Hepatic stellate cell (primary cell): ENCODE results near the gene URAD.
"Not testable (repeated sequence)": the region's sequence is repeated elsewhere in the genome, so short reads cannot be mapped to it uniquely, and the experiment has no call there.

Source experiments
- DNase-seq: peaks from one replicate; pipeline ENCODE4 v3.0.0; 2011; ENCODE audit warnings: low spot score

The URAD gene, protein sequence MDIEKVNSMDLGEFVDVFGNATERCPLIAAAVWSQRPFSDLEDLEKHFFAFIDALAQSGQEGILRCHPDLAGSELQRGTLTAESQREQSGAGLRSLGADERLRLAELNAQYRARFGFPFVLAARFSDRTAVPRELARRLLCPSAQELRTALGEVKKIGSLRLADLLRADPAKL

DNA sequence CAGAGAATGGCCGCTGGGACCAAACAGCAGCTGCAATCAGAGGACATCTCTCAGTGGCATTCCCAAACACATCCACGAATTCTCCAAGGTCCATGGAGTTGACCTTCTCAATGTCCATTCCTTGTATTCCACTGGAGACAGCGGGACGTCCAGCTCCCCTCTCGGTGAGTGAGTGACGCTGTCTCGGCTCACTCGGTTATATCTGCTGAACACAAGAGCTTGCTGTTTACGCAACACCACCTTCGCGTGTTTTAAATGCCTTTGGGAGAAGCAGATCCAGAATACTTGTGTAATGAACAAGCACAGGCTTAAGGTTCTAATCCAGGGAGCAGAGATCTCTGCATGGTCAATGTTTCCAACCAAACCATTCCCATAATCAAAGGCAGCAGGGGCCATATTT, at the start of gene URAD:
Gene URAD, minus strand, starts transcription at position 174 of the 400 bp plus-strand sequence. Its CDS starts 56 bp downstream, at position 118.
- DNase-seq = no peak

DNA sequence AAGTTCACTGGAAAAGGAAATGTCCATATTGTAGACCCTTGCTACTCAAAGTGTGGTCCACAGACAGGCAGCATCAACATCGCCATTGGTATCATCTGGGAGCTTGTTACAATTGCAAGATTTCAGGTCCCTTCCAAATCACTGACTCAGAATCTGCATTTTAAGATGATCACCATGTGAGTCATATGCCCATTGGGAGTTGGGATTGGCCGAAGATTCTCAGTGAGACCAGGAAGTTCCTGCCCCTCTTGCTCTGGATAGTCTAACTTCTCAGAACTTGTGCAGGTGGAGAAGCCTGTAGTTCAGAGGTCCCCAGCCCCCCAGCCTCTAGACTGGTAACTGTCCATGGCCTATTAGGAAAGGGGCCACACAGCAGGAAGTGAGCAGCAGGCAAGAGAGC, 48.9 kb upstream of the URAD start:
- DNase-seq = peak; percentile 15

DNA sequence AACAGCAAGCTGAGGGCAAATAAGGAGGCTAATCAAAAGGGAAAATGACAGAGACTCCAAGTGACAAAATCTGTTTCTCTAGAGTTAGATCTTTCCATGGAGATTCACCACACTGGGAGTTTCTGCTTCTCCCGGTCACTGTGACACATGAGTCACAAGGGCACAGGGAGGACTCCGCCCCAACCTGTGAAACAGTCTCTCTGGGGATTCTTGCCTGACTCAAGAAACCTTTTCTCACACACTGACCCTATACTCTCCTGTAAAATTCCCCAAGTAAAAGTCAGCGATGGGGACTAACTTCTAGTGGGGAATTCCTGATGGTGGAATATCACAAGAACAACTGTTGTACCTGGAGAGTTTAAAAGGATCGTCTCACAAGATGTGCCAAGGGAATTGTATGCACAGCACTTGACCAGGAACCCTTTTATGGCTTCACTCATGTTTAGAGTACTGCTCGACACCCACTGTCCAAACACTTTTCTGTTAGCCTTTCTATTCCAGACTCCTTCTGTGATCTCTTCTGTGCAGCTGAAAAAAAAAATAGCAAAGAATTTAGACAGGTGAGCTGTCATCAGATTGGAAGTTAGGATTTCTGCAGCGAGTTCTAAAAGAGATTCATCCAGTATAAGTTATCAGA, 46.8 kb upstream of the URAD start:
- no peak for DNase-seq

DNA sequence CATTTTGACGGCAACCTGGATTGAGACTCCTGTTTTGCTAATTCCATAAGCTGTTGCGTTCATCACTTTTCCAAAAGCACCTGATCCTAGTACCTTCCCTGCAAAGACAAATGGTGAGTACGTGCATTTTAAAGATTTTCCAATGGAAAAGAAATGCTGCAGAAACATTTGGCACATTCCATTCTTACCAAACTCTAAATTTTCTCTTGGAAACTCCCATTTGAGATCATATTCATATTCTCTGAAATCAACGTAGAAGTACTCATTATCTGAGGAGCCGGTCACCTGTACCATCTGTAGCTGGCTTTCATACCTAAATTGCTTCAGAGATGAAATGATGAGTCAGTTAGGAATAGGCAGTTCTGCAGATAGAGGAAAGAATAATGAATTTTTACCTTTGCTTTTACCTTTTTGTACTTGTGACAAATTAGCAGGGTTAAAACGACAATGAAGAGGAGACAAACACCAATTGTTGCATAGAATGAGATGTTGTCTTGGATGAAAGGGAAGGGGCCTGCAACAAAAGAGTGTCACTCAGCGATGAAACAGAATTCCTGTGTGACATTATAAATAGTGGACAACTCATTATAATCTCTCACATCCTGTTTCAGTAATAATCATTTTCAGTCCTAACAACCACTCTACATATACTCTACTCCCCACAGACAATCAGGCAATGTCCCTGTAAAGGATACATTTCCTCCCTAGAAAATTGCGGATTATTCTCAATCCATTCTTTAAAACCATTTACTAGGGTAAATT, 45.6 kb upstream of the URAD start:
- DNase-seq = no peak

DNA sequence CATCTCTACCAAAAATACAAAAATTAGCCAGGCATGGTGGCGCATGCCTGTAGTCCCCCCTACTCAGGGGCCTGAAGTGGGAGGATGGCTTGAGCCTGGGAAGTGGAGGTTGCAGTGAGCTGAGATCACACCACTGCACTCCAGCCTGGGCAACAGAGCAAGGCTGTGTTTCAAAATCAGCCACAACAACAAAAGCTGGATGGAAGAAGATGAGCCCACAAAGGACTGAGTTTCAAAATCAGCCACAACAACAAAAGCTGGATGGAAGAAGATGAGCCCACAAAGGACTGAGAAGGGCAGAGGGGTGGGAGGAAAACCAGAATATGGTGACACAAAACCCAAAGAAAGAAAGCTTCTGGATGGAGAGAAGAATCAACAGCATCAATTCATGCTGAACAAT, 43.9 kb upstream of the URAD start:
- DNase-seq = not testable (repeated sequence)

DNA sequence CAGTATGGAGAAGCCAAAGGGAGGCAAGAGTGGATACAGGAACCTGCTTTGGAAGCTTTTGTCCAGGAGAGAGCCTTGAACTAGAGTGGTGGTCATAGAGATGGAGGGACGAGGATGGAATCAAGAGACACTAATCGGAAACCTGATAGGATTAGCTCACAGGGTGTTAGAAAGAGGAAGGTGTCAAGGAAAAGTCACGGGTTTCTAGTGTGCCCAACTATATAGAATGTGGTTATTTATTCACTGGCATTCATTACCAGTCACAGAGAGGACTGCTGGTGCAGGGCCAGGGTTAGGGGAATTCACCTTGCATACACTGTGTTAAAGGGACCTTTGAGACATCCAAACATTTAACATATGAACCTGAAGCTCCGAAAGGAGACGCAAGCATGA, 43.4 kb upstream of the URAD start:
- no peak for DNase-seq

DNA sequence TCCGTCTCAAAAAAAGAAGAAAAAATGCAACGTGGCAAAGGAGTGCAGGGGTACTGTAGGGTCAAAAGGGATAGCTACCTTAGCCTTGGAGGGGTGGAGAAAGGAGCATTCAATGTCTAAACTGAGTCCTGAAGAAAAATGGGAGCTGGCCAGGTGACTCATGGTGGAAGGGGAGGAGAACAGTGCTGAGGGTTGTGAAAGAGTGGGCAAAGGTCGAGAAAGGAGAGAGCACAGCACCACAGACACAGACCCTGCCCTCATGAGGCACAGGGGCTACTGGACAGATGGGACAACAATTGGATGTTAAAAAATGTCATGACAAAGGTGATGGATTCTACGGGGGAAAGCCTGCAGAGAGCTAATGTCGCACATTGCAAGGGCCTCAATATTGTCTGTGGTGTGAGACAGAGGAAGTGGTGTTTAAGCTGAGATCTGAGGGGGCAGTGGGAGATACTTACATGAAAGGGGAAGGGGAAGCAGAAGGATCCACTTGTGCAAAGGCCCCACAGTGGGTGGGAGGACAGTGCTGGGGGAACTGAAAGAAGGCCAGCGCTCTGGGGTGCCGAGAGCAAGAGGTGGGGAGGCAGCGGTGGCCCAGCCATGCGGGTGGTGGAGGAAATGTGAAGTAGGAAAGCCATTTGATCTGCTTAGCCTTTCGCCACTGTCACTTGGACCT, 42.9 kb upstream of the URAD start:
- DNase-seq = no peak

DNA sequence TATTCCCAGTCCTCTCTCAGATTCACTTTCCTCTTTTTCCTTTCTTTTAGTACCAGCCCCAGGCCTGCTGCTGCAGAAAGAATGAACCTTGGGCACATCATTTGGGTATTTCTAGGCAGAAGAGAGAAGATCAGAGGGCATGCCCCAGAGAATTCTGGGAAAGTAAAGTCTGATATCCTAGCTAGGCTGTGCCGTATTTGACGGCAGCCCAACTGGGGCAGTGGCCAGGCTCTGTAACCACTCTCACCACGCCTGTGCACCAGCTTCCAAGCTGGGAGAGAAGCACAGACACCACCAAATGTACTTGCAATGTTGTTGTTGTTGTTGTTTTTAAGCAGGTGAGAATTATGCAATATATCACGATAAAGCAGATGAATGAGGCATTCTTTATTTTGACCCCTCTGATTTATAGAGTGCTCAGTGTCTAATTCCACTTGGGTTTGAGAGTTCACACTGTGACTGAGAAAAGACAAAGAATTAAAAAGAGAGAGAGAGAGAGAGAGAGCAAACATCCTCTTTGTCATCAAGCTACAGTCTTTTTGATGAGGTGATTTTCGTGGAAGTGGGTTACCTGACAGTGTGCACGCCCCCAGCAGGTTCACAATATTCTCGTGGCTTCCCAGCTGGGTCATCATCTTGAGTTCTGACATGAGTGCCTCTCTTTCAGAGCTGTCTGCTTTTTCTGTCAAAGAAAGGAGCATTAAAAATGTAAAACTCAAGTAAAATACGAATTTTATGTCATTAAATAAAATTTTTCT, 39.3 kb upstream of the URAD start:
- DNase-seq = no peak

DNA sequence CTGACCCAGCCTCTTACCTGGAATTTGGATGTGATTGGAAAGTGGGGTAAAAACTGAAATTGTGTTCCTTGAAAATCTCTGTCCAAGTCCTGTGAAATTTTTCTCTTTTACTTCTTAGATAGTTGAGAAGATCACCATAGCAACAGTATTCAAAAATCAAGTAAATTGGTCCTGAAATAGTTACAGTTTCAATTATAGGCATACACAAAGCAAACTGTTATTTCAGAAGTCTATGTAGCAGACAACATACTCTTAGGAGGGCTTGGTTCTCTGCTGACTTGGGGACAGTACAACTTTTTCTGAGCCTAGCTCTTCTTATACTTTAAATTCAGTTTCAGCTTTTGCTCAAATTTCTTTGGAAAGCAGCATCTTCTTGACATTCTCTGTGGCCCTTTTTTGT, 38.6 kb upstream of the URAD start:
- no peak for DNase-seq

DNA sequence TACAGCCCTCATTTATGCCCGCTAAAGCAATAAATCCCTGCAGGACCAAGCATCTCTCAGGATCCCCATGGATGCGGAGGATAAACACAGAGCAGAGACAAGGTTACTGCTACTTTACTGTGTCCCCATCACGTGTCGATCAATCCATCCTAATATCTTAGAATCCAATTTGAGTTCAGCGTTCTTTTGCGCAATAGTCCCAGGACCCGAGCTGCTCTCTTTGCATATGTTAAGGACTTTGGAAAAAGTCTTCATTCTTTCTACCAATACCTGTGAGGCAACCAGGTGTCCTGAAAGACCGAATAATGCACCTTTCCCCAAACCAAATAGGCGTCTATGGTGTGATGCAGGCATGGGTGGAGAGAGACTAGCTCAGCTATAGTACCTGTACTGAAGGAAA, 38.0 kb upstream of the URAD start:
- DNase-seq = no peak

DNA sequence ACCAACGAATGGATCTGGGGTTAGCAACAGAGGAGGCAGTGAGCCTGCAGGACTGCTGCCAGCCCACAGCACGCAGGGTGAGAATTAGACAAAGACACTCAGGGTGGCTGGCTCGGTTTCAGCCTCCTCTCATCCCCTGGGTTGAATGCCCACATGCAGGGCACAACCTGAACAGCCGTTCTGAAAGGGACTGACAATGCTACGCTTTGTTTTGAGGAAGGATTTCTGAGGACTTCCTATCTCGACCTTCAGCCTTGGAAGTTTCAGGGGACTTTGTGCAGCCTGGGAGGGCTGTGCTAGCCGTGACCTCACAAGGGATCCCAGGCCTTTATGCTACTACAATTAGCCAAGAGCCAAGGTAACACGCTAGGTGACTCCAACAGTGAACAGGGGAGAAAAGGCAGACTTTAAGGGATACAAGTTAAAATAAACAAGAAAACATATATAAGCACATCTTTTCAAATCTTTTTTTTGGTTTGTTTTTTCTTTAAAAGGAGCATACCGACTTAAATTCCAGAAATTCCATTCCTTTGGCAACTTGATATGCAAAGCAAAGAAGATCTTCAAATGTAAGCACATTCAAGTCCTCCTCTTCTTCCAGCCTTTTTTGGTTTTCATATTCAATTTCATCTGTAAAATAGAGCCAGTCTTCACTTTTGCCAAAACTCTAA, 34.5 kb upstream of the URAD start:
- peak; percentile 14 for DNase-seq

DNA sequence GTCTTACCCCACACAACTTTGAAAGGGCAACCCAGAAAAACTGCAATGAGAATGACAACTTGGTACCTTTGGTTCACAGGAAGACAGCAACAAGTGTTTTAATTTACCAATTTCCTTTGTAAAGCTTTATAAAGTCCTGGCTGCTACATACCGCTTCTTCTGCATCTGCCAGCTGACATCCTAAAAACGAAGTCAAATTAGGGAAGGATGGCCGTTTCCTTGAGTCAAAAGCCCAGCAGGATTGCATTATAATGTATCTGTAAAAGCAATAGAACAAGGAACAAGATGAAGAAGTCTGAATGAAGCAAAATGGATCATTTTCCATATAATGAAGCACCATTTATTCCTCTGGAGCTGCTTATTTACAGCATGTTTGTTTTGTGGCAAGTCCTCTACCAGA, 25.8 kb upstream of the URAD start:
- DNase-seq = no peak

DNA sequence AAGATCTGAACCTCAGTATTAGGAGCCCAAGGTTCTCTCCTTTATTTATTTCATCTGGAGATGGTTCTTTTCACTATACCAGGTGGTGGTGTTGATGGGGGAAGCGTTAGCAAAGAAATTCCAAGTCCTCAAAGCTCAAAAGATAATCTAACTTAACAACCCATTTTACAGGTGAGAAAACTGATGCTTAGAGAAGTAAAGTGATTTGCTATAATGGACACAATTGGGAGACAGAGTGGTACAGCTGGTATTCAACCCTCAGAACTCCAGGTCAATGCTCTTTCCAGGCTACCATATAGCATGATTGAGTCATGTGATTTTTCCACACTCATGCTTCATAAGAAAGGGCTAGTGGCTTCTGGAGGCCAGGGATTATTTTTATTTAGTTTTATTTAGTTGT, 25.0 kb upstream of the URAD start:
- DNase-seq = no peak

DNA sequence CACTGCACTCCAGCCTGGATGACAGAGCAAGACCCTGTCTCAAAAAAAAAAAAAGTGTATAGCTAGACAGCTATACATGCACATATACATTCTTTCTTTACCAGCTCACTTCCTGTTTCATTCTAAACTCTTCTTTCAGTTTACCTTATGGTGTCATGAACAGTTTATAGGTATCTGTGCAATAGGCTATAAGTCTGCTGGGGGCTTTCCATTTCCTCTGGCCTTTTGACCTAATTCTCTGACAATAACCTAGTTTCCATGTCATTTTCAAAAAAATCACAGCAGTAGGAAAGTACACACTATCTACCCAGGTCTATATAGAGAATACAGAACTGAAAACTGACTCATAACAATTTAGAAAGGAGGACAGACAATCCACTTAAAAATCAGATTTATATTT, 24.4 kb upstream of the URAD start:
- no peak for DNase-seq

DNA sequence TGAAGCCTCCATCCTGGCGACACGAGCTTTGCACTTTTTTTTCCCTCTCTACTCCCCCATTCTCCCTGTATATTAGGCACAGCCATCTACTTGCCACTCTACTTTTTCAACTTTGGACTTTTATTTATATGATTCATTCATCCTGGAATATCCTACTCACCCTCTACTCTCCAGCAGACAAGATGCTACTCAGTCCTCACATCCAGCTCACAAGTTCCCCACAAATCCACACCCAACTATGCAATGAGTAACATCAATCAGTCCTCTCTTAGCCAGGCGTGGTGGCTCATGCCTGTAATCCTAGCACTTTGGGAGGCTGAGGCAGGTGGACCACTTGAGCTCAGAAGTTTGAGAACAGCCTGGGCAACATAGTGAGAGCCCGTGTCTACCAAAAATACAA, 23.9 kb upstream of the URAD start:
- no peak for DNase-seq

DNA sequence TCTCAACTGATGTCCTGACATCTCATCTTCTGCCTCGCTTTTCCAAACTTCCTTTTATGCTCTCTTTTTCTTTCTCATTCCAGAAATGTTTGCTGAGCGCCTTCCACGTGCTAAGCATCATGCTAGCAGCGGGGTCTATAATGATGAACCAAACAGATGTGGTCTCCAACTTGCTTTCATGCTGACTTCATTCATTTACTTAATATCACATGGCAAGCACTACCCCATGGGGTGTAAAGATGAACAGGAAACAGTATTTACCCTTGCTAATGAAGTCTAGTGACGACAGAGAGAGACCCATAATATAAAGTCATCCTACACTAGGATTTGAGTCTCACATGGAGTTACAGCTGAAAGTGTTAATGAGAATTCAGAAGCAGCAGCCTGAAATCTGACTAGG, 21.6 kb upstream of the URAD start:
- no peak for DNase-seq

DNA sequence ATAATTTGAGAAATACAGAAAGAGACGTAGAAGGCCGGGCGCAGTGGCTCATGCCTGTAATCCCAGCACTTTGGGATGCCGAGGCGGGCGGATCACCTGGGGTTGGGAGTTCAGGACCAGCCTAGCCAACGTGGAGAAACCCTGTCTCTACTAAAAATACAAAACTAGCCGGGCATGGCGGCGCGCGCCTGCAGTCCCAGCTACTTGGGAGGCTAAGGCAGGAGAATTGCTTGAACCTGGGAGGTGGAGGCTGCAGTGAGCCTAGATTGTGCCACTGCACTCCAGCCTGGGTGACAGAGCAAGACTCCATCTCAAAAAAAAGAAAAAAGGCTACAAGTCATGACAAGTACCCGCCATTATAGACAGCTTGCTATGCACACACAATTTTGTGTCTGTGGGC, 16.5 kb upstream of the URAD start:
- DNase-seq = not testable (repeated sequence)

DNA sequence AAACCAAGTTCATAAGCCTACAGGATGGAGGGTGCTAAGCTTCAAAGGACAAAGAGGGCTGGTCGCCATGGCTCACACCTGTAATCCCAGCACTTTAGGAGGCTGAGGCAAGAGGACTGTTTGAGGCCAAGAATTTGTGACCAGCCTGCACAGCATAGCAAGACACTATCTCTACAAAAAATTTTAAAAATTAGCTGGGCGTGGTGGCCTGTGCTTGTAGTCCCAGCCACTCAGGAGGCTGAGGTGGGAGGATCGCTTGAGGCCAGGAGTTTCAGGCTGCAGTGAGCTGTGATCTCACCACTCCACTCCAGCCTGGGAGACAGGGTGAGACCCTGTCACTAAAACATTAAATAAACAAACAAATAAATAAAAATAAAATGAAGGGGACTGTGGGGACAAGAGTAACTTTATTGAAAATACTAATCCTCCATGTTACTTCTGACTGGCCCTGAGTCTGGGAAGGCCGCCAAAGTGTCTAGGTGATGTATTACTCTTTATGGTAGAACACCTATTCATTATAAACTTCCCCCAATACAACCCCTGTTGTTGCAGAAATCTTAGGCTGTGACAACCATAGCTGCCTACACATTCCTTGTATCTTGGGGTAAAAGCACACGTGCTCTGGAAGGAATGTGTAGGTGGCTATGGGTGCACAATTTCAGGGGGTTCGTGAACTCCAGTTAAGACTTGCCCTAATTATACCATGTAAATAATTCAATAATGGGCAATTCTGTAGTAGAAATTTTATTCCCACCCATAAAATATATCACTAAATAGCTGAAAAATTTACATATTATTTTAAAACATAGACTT, 14.6 kb upstream of the URAD start:
- no peak for DNase-seq

DNA sequence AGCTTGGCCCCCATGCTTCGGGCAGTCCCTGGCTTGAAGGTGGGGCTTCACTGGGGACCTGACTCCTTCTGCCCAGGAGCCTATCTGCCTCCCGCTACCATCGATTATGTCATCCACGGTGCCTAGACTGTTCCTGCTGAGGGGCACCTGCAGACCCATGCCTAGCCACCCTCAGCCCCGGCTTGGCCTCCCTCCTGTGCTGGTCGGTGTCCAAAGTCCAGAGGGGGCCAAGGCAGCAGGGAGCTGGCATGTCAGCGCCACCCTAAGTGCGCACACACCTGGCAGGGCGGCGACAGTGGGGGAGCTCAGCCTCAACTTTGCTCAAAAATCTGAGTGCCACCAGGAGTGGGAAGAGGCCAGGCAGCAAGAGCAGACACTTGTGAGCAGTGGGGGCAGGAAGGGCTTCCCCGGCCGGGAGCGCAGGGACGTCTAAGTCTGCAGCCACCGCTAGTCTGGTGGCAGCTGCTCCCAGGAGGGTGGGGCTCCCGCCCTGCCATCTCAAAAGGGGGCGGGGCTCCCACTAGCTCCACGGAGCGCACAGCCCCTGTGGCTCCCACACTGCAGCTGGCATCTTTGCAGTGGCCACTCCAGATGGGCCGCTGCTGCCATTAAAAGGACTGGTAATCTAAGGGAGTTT, 13.5 kb upstream of the URAD start:
- no peak for DNase-seq

DNA sequence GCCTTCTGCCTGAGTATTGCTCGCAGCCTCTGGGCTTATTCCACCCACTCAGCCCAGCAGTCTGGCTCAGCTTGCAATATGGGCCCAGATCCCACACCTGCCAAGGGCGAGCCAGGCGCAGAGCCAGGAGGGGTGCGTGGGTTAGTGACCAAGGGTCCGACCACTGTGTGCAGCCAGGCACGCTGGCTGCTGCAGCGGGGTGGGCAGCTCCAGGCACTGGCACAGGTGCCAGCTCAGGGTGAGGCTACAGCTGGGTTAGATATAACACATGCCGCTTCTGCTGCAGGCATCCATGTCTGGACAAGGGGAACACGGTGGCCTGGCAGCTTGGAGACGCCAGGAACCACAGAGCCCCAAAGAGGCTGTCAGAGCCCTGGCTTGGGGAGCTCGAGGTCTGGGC, 12.6 kb upstream of the URAD start:
- no peak for DNase-seq
